NT2/D1 (cell line): ENCODE results near the gene ZNF697.
"Not testable (repeated sequence)": the region's sequence is repeated elsewhere in the genome, so short reads cannot be mapped to it uniquely, and the experiment has no call there.

Source experiments
- YY1 ChIP-seq: IDR thresholded peaks from 2 replicates; pipeline ENCODE4 v1.6.1; 2011; ENCODE audit not compliant: insufficient read length, insufficient read depth
- ZNF274 ChIP-seq: IDR thresholded peaks from 2 replicates; pipeline ENCODE4 v1.6.1; 2011; ENCODE audit warnings: mild to moderate bottlenecking, low read depth, low read length

- TF ChIP-seq ZNF274, YY1: not testable (repeated sequence)
Observed at GRCh38 chr1:119585801-119586200, 62.3 kb downstream of the ZNF697 start.
